ENCODE data around the gene FBRSL1.

DNA sequence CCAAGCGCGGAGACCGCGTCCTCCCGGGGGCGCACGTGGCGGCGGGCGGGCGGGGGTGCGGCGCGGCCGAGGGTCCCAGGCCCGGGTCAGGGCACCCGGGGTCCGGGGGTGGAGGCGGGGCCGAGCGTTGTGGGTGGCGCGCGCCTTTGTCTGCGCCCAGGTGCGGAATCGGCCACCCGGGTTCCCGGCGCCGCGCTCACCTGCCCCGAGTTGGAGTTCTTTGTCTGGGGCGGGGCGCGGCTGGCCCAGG, 70.3 kb downstream of the FBRSL1 start:
- TF ChIP-seq, protein P1, sequence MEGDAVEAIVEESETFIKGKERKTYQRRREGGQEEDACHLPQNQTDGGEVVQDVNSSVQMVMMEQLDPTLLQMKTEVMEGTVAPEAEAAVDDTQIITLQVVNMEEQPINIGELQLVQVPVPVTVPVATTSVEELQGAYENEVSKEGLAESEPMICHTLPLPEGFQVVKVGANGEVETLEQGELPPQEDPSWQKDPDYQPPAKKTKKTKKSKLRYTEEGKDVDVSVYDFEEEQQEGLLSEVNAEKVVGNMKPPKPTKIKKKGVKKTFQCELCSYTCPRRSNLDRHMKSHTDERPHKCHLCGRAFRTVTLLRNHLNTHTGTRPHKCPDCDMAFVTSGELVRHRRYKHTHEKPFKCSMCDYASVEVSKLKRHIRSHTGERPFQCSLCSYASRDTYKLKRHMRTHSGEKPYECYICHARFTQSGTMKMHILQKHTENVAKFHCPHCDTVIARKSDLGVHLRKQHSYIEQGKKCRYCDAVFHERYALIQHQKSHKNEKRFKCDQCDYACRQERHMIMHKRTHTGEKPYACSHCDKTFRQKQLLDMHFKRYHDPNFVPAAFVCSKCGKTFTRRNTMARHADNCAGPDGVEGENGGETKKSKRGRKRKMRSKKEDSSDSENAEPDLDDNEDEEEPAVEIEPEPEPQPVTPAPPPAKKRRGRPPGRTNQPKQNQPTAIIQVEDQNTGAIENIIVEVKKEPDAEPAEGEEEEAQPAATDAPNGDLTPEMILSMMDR (IDR thresholded peaks at IDR 0.05; ENCODE audit: low read length) = no peak
- no peak for TF ChIP-seq EZH2 (optimal IDR thresholded peaks at IDR 0.05; ENCODE audit: low read depth, low read length)
